Ammon's horn (tissue), 1 donor: ENCODE data around the gene DNAH9.
A peak's percentile ranks its signal among the peaks of the same experiment; 100 is the strongest.

ENCODE experiments used
- DNase-seq: peaks from one replicate; pipeline ENCODE4 v3.0.0-alpha.2; 2016; ENCODE audit warnings: low spot score

Gene DNAH9, protein sequence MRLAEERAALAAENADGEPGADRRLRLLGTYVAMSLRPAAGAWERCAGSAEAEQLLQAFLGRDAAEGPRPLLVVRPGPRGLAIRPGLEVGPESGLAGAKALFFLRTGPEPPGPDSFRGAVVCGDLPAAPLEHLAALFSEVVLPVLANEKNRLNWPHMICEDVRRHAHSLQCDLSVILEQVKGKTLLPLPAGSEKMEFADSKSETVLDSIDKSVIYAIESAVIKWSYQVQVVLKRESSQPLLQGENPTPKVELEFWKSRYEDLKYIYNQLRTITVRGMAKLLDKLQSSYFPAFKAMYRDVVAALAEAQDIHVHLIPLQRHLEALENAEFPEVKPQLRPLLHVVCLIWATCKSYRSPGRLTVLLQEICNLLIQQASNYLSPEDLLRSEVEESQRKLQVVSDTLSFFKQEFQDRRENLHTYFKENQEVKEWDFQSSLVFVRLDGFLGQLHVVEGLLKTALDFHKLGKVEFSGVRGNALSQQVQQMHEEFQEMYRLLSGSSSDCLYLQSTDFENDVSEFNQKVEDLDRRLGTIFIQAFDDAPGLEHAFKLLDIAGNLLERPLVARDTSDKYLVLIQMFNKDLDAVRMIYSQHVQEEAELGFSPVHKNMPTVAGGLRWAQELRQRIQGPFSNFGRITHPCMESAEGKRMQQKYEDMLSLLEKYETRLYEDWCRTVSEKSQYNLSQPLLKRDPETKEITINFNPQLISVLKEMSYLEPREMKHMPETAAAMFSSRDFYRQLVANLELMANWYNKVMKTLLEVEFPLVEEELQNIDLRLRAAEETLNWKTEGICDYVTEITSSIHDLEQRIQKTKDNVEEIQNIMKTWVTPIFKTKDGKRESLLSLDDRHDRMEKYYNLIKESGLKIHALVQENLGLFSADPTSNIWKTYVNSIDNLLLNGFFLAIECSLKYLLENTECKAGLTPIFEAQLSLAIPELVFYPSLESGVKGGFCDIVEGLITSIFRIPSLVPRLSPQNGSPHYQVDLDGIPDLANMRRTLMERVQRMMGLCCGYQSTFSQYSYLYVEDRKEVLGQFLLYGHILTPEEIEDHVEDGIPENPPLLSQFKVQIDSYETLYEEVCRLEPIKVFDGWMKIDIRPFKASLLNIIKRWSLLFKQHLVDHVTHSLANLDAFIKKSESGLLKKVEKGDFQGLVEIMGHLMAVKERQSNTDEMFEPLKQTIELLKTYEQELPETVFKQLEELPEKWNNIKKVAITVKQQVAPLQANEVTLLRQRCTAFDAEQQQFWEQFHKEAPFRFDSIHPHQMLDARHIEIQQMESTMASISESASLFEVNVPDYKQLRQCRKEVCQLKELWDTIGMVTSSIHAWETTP (N-terminal part only)

DNA sequence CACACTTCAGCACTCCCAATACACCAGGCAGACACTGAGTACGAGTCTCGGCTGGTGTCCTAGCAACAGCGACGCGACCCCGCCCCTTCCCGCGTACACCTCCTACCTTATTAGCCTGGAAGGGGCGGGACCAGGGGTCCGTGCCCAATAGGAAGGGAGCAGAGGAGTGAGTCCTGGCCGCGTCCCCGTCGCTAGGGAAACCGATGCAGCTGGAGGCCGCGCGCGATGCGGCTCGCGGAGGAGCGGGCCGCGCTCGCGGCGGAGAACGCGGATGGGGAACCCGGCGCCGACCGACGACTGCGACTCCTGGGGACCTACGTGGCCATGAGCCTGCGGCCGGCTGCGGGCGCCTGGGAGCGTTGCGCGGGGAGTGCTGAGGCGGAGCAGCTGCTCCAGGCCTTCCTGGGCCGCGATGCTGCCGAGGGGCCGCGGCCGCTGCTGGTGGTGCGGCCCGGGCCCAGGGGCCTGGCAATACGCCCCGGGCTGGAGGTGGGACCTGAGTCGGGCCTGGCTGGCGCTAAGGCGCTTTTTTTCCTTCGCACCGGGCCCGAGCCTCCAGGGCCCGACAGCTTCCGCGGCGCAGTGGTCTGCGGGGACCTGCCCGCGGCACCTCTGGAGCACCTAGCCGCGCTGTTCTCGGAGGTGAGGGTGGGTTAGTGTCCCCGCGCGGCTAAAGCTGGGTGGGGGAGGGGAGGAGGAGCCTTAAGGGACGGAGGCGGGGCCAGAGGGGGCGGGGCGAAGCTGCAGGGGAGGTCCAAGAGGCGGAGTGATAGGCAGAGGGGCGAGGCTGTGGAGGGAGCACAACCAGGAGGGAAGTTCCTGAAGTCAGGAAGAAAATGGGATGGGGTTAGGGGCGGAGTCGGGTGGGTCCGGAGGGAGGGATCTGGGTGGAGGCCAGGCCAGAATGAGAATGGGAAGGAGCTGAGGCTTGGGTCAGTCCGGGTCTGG, at the start of gene DNAH9:
Gene DNAH9, plus strand, starts transcription at position 197 of the 948 bp plus-strand sequence. Its CDS starts 29 bp downstream, at position 226.
- DNase-seq, result peak; percentile 97

DNA sequence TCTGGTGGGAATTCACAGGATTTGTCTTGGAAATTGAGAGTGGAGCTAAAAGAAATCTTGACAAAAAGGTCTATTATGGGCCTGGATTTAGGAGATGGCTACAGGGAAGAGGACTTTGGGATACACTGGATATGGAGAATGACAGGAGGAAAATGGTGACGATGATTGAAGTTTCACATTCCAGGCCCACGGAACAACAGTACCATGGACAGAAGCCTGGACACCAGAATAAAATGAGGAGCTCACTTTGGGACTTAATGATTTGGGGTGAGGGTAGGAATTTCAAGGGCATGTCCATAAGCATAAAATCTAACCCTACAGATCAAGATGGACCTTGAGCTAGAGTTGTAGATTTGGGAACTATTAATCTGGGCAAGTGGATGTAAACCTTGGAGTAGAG, 47.8 kb upstream of the DNAH9 start:
- DNase-seq, result no peak

DNA sequence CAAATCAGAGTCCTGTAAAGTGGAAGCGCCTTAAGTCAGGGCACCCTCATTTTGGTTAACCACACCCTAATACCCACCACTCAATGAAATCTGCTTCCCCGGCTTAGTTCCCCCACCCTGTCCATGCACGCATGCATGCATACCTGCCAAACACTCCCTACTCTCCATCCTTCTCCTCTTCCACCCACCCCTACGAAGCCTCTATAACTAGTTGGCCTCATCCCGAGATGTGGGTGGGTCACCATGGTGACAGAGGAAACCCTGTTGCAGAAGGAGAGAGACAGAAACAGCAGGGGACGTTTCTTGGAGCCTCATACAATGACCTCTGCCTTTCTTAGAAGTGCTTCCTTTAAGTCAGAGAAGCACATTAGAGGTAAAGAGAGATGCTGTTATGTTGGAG, 46.8 kb upstream of the DNAH9 start:
- peak; percentile 48 for DNase-seq

DNA sequence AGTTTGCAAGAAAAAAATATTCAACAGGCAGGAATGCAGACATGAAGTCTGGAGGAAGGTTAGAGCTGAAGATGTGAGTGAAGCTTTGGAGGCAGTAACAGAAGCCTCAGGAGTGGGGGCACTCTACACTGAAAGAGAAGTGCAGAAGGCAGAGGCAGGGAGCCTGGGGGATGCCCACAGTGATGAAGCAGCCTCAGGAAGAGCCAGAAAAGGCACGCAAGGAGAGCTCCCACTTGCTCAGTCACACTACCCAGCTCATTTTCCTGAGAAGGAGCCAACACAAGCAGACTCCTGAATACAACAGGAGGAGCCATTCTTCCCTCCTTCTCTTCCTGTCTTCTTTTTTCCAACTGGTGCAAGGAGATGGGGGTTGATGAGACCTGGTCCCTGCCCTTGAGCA, 45.1 kb upstream of the DNAH9 start:
- DNase-seq, result no peak

DNA sequence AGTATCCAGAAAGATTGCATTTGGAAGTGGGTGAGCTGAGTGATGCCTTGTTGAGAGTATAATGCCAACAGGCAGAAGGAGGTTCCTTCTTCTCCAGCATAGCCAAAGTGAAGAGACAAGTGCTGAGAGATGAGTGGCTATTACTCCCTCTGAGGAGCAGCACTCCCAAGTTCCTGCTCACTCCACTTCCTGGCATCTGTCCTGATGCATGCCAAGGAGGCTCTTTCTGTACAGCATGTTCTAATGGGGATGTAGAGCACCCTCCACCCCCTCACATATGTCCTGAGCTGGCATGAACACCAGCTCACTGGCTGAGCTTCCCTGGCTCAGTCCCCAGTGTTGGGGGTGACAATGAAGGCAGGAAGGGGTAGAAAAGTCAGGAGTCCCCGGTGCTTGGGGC, 44.2 kb upstream of the DNAH9 start:
- DNase-seq, result peak; percentile 37

DNA sequence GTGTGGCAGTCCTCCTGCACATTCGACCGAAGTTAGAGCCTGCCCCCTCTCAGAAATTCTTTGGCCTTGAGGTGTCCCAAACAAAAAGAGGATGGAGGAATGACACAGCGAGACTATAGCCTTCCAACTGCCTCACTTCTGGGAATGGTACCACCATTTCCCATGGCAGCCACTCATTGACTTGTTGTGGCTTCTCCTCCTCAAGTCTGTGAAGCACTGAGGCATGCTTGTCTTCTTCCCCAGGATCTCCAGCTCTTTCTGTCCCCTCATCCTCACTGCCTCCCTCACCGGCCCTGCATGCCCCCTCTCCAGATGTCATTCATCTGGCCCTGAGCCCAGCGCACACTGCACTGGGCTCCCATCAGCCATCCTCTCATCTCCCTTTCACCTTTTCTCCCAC, 43.7 kb upstream of the DNAH9 start:
- no peak for DNase-seq

DNA sequence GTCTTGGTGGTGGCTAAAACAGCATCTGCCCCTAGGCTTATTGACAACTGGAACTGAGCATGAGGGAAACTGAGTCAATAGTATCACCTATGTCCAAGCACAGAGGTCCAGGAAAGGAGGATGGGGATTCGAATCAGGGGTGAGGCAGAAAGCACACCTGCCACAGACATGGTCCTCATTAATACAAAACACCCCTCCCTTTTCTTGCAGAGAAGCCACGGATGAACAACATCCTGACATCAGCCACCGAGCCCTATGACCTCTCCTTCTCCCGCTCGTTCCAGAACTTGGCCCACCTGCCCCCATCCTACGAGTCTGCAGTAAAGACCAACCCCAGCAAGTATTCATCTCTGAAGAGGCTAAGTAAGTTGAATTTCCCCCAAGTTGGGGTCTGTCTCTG, 42.7 kb upstream of the DNAH9 start:
- DNase-seq, result no peak

DNA sequence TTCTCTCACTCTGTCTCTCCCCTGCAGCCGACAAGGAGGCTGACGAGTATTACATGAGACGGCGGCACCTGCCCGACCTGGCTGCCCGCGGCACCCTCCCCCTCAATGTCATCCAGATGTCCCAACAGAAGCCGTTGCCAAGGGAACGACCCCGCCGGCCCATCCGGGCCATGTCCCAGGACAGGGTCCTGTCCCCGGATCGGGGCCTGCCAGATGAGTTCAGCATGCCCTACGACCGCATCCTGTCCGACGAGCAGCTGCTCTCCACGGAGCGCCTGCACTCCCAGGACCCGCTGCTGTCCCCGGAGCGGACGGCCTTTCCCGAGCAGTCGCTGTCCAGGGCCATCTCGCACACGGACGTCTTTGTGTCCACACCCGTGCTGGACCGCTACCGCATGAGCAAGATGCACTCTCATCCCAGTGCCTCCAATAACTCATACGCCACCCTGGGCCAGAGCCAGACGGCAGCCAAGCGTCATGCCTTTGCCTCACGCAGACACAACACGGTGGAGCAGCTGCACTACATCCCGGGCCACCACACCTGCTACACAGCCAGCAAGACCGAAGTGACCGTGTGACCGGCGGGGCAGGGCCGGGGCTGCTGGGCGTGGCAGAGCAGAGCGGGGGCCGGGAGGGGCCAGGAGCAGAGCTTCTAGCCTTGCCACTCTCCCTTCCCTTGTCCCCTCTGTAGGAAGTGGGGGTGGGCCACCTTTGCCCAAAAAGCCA, 40.4 kb upstream of the DNAH9 start:
- no peak for DNase-seq

DNA sequence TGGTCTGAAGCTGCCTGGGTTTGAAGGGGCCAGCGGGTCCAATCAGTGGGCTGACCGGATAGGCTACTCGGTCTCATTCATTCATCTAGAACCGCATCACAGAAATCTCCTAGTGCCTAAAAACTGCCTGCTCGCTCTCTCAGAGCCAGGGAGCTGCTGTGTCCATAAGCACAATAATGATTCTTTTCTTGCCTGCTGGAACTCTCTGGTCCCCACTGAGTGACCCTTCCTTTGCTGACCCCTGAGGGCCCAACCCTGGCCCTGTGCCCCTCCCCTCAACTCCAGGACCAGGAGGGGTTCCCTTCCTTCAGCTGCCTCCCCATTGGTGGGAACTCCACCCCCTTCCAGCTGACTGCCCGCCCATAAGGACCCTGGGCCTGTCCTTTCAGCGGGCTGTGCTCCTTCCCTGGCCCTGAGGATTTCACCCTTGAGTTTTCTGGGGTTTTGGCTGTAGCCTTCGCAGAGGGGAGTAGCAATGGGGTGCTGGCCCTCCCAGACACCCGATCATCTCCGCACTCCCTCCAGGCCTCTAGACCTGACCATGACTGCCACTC, 39.5 kb upstream of the DNAH9 start:
- DNase-seq, result no peak

DNA sequence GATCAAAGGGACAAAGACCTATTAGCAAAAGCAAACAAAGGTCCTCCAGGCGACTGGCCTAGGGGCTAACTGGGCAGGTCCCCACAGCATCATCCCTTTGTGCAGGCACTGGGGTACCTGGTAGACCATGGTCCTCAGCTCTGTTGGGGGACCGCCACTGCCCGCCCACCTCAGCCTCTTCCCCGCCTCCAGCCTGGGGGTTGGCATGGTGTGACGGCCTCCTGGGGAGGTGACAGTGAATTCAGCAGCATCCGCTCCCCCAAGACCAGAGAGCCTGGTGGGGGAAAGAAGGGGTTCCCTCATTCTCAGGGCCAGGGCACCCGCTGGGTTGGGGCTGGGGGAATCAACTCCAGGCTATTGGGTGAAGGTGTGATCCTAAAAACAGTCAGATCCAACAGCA, 38.7 kb upstream of the DNAH9 start:
- DNase-seq, result no peak

DNA sequence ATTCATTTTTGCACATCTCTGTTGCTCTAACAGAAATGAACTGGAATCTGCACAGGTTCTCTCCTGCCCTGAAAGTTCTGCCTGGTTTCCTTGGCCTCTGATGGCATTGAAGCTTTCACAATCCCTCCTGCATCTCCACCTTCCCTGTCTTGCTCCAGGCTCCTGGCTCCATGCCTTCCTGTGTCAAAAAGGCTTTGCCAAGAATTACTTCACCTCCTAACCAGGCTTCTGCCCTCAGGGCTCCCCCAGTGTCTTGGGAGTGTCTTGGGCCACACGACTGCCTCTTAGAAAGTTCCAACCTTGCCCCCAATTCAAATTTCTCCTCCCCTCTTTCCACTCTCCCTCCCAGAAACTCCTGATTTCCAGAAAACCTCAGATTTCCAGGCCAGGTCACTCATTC, 37.0 kb upstream of the DNAH9 start:
- DNase-seq, result no peak

DNA sequence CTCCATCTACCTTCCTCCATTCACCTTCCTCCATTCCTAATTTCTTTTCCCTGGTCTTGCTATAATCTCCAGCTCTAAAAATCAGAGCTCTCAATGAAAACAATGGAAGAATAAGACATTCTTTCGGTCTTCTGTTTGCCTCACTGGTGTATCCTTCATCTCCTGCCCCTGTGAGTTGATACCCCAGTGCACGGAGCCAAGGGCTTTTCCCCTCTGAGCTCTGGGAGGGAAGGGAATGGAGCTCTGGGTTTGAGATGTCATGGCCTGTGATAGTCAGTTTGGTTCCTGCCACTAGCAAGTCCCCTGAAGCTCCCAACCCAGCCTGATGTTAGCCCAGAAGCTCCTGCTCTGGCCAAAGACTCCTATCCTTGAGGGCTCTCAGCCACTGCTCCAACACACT, 36.6 kb upstream of the DNAH9 start:
- DNase-seq, result no peak

DNA sequence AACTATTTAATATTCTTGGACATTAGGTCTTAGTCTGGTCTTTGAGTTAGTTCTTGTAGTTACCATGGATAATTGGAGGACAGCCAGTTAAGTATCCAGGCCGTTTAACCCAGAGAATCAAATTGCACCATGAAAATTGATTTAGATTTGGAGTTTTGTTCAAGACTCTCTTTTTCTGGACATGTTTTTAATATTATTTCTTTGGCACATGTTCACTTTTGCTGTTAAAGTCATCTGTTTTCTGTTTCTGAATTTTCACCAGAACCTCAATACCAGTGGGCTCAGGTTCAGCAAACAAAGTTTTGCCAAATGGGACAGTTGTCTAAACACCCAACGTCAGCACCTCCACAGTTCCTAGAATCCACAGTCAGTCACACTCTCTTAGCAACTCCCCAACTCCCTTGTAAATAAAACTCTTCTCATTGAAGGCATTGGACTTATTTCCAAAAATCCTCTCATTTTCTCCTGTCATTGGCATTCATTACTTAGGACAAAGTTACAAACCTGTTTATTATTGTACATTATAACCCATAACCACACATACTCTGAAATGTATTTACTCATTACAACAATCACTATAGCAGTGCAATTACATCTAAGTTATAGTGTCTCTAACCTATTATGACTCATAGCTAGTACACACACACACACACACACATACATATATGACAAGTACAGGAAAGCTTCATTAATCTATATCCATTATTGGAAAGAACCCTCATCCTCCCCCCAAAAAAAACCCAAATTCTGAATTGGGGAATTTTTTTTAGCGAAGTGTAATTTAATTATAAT, 33.5 kb upstream of the DNAH9 start:
- peak; percentile 59 for DNase-seq

DNA sequence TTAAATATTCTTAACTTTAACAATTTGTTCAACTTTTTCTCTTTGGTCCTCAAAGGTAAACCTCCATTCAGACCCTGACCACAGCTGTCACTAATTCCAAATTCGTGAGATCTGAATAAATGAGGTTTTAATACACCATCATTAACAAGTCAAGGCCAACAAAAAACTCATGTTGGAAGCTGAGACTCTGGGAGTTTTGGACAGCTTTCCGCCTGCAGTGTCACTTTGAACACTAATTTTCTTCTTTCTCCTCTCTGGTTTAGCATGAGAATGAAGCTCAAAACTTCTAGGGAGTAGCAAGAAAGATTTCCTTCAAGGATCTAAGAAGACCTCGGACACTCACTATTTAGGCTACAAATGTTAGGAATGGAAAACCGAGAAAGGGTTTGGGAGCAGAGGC, 32.7 kb upstream of the DNAH9 start:
- DNase-seq, result no peak

DNA sequence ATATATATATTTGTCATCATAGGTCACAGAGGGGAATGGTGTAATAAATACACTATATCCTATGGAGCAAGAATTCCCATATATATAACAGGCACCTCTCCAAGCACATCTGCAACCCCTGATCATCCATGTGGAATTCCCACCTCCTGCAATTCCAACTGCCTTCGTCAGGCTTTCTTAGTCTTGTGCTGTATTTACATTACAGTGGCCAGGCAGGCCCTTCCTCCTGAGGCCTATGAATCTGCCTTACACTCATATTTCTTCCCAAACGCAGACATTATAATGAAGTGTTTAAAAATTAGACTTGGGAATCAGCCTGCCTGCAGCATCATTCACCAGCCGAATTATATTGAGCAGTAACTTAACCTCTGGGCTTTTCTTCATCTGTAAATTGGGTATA, 19.3 kb upstream of the DNAH9 start:
- DNase-seq, result no peak

DNA sequence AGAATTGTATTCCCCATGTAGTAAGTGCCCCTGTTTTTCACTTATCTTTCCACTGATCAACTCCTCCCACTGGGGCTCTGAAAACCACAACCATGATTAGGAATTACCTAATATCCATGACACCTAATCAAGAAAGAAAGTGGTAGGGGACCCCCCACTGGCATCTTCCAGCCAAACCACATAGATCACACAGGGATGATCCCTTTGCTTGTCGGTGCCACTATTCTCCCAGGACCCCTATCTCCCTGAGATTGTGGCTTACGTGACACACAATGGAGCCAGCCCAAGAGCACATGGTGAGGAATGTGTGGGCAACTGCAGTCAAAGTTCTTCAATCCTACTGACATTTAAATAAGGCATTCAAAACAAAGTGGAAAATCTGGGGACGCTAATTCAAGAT, 17.6 kb upstream of the DNAH9 start:
- no peak for DNase-seq

DNA sequence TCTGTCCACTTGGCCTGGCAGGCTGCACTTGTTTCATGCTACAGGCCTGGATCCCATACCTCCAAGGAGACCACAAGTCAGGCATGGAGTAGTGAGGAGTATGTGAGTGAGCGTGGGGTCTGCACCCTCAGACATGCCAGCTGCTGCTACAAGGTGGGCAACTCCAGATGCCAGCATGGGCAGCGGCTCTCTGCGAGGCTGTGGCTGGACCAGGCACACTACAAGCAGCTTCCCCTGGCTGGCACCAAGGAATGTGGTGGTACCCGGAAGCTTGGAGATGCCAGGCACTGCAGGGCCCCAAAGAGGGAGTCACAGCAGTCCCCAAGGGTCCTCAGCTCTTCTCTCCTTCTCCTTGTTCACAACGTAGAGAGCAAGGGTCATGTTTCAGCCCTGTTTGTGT, 16.1 kb upstream of the DNAH9 start:
- no peak for DNase-seq

DNA sequence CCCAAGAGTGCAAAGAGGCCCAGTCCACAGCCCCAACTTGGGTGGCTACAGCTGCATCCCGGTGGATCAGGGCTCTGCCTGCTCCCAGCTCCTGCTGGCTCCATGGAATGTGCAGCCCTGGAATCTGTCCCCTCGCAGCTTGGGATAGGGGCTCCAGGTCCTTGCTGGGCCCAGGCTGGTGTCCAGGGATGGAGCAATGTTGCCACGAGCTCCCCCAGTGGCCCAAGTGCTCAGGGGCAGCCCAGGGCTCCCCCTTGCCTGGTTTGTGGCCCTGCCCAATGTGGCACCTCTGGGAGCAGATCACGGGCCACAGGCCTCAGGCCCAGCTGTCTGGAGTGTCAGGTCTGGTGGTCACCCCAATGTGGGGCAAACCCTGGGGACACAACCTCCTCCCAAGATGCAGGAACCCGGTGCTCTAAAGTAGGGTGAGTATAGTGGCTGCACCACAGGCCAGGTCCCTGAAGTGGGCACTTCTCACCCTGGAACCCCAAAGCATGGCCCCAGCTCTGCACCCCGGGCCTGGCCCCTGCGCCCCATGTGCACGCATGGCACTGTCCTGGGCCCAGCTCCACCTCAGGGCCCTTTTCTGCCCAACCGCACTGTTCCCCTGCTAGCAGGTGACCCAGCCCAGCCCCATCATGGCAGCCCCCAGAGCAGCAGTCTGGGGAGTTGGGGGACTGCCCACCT, 14.8 kb upstream of the DNAH9 start:
- DNase-seq, result no peak

DNA sequence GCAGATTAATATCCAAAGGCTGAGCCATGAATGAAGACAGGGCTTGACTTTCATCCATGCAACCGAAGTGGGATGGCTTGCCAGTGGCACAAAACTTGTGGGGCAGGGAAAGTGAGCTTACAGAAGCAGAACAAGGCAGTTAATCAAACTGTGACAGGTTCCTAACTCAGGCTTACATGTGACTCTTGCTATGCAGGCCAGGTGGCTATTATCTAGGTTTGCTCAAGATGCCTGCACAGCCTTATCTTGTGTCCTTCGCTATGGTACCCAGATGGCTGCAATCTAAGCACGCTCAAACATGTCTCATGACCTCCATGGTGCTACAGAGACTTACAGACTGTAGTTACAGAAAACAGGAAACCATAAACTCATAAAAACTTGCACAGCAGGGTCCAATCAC, 8.6 kb upstream of the DNAH9 start:
- no peak for DNase-seq
